Measurements from ENCODE around the gene NLN. TPM values are rescaled to one million over a fixed set of nuclear protein-coding genes. Genes with fewer than 3 reads are reported as not detected.

NLN gene
- total and polyA plus RNA-seq, 9 of the 15 experiments (the other 6 are each of a cell fraction or from before 2014, with no cell fraction given): 6.9 to 45.2 (median 28.8) TPM

- no peak for TF ChIP-seq CREB3 (tag; conservative IDR thresholded peaks at IDR 0.05; ENCODE audit: low read depth)
- no peak for TF ChIP-seq TRIM28 (IDR thresholded peaks at IDR 0.05)
- no peak for TF ChIP-seq VEZF1 (CRISPR knock-in tag; IDR thresholded peaks at IDR 0.05)
- no peak for TF ChIP-seq TGIF2 (CRISPR knock-in tag; IDR thresholded peaks at IDR 0.05)
- no peak for TF ChIP-seq STAT5A (IDR thresholded peaks at IDR 0.05; ENCODE audit: borderline replicate concordance, low read length)
- no peak for TF ChIP-seq RBFOX2 (IDR thresholded peaks at IDR 0.05; ENCODE audit: low read depth, low read length)
- TF ChIP-seq NFE2L1 (tag; IDR thresholded peaks at IDR 0.05; ENCODE audit: borderline replicate concordance, low read depth): no peak
- no peak for TF ChIP-seq CEBPZ (IDR thresholded peaks at IDR 0.05; ENCODE audit: borderline replicate concordance, low read depth, low read length)
- TF ChIP-seq TRIM25 (IDR thresholded peaks at IDR 0.05; ENCODE audit: borderline replicate concordance): no peak
- no peak for TF ChIP-seq ELK1 (CRISPR knock-in tag; IDR thresholded peaks at IDR 0.05)
- TF ChIP-seq E2F4 (CRISPR knock-in tag; IDR thresholded peaks at IDR 0.05; ENCODE audit: low read depth): no peak
- TF ChIP-seq ZNF217 (CRISPR knock-in tag; IDR thresholded peaks at IDR 0.05): no peak
- TF ChIP-seq RBM34 (IDR thresholded peaks at IDR 0.05; ENCODE audit: borderline replicate concordance, insufficient read depth, low read length): no peak
- TF ChIP-seq U2AF1 (optimal IDR thresholded peaks at IDR 0.05; ENCODE audit: low read depth, low read length): no peak
- TF ChIP-seq EHMT2 (IDR thresholded peaks at IDR 0.05): no peak
- no peak for TF ChIP-seq ZBED1 (IDR thresholded peaks at IDR 0.05)
Observed at GRCh38 chr5:65722575-65723403, 784 bp downstream of the NLN start (continued).
